HG03571 (cell line): ENCODE results near the gene TRIP10.
"Not testable (repeated sequence)": the region's sequence is repeated elsewhere in the genome, so short reads cannot be mapped to it uniquely, and the experiment has no call there.

Experiments
- ATAC-seq: cut with Tn5 transposase; IDR thresholded peaks from one replicate; pipeline ENCODE4 v1.9.1; 2021; ENCODE audit not compliant: unreplicated experiment

The TRIP10 gene

GRCh38 chr19:6791237-6791636, 51.8 kb downstream of the TRIP10 start:
- no peak for ATAC-seq

GRCh38 chr19:6793411-6793810, 53.9 kb downstream of the TRIP10 start:
- ATAC-seq = no peak

- ATAC-seq = no peak
Measured at GRCh38 chr19:6793973-6794372, 54.5 kb downstream of the TRIP10 start.

- no peak for ATAC-seq
Measured at GRCh38 chr19:6794686-6795431, 55.4 kb downstream of the TRIP10 start.

- ATAC-seq = no peak
Measured at GRCh38 chr19:6796278-6796677, 56.8 kb downstream of the TRIP10 start.

- no peak for ATAC-seq
Measured at GRCh38 chr19:6797646-6798045, 58.2 kb downstream of the TRIP10 start.

- not testable (repeated sequence) for ATAC-seq
Measured at GRCh38 chr19:6800160-6800790, 60.8 kb downstream of the TRIP10 start.

GRCh38 chr19:6800991-6801484, 61.6 kb downstream of the TRIP10 start:
- ATAC-seq = no peak
